ENCODE measurements around the gene NKX2-1. TPM values are rescaled to one million over a fixed set of nuclear protein-coding genes. Genes with fewer than 3 reads are reported as not detected.

The NKX2-1 gene
- total RNA-seq, 1 experiment from 2014 or later = not detected

DNA sequence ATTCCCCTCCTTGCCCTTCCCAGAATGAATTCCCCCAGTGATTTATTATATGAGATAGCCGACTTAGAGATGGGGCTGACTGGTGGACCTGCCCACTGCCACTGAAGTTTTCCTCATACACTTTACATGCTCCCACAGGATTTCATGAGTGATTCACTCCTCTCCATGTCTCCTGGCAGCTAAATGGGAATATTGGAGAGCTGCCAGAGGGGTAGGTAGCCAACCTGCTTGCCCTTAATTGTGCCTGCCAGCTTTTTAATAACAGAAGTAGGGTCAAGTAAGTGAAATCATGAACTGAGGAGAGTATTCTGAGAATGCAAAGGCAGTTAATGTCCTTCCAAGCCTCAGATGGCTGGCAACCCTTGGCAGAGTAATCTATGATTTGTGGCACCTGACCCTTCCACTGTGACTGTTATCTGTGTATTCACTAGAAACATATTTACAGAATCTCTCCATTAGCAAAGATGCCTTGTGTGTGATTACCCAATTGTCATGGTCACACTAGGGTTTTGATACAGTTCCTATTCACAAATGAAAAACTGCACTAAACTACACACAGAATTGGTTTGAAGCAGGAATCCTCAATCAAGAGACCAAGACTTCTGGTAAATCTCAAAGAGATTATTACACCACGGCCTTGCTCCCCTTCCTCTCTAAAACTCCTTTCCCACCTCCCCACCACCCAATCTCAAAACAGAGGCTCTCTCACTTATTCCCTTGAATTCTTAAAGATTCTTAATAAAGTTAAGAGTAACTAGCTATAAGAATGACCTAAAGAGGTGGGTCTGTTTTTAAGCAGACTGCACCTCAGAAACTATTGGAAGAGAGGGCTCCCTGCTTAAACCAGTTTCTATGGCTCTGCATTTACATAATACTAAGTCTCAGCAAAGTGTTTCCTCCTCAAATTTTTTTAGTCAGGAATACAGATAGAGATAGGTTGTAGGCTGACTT, 17.2 kb downstream of the NKX2-1 start:
- CTCF ChIA-PET = no interaction called here
- Histone ChIP-seq H3K4me3 (ENCODE audit: low read depth, low read length, poor library complexity, severe bottlenecking) (no peak overlapping the region), H3K27me3 (replicated peaks; ENCODE audit: insufficient read depth, low read depth, low read length, poor library complexity) (peaks cover 100% of the 10 kb centered on the region)

DNA sequence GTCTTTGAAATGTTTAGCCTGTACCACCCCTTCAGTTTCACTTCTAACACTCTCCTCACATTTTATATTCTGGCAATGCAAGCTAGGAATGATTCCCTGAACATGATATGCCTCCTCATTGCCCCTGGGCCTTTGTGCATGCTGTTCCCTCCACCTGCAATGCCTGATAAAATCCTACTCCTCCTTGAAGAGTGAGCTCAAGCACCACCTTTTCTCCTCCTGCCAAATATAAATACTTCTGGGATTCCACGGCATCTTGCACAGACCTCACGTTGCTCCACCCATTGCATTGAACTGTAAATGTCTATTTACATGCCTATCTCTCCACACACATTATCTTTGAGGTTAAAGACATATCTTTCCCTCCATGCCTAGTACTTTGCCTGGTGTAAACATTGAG, 21.1 kb downstream of the NKX2-1 start:
- POLR2A ChIA-PET (ENCODE audit: low non-redundant PET) = no interaction called here
- Histone ChIP-seq H3K27ac (ENCODE audit: low read depth, low read length, poor library complexity, severe bottlenecking) (no peak overlapping the region), H3K36me3 (ENCODE audit: insufficient read depth, low read length, poor library complexity, severe bottlenecking) (no peaks in the 10 kb centered on the region), H3K27me3 (replicated peaks; ENCODE audit: insufficient read depth, low read depth, low read length, poor library complexity) (peaks cover 100% of the 10 kb centered on the region), H3K9me3 (ENCODE audit: low read depth, low read length, poor library complexity, severe bottlenecking) (no peaks in the 10 kb centered on the region), H3K4me3 (ENCODE audit: low read depth, low read length, poor library complexity, severe bottlenecking) (no peak overlapping the region), H3K4me1 (ENCODE audit: insufficient read depth, low read length, poor library complexity, severe bottlenecking) (no peaks in the 10 kb centered on the region)
- no peak for DNase-seq (ENCODE audit: low spot score)
- intact Hi-C loops (cut with micrococcal nuclease; ENCODE audit: unreplicated experiment) = no loop called here
- TF ChIP-seq CTCF (conservative IDR thresholded peaks at IDR 0.05; ENCODE audit: low read depth, low read length) (no peak), EZH2 (IDR thresholded peaks at IDR 0.05; ENCODE audit: borderline replicate concordance, low read depth, low read length, poor library complexity, severe bottlenecking) (no peak)
- CTCF ChIA-PET = no interaction called here
- no TSS peak for BruUV-seq (replicated peaks)

More for the DNA sequence above, 17.2 kb downstream of the NKX2-1 start:
- no peak for DNase-seq (ENCODE audit: low spot score)
- BruUV-seq (replicated peaks) = no TSS peak
- intact Hi-C loops (cut with micrococcal nuclease; ENCODE audit: unreplicated experiment) = no loop called here
- TF ChIP-seq CTCF (conservative IDR thresholded peaks at IDR 0.05; ENCODE audit: low read depth, low read length) = no peak
- no peak for TF ChIP-seq EZH2 (IDR thresholded peaks at IDR 0.05; ENCODE audit: borderline replicate concordance, low read depth, low read length, poor library complexity, severe bottlenecking)
- Histone ChIP-seq H3K27ac (ENCODE audit: low read depth, low read length, poor library complexity, severe bottlenecking) (no peak overlapping the region), H3K4me1 (ENCODE audit: insufficient read depth, low read length, poor library complexity, severe bottlenecking) (no peaks in the 10 kb centered on the region), H3K36me3 (ENCODE audit: insufficient read depth, low read length, poor library complexity, severe bottlenecking) (no peaks in the 10 kb centered on the region), H3K9me3 (ENCODE audit: low read depth, low read length, poor library complexity, severe bottlenecking) (no peaks in the 10 kb centered on the region)
- POLR2A ChIA-PET (ENCODE audit: low non-redundant PET) = no interaction called here

- ChIA-PET POLR2A (ENCODE audit: low non-redundant PET) (no interaction called here), CTCF (no interaction called here)
- H3K27me3 ChIP-seq (replicated peaks; ENCODE audit: insufficient read depth, low read depth, low read length, poor library complexity) = peaks cover 100% of the 10 kb centered on the region
- no peak overlapping the region for H3K27ac ChIP-seq (ENCODE audit: low read depth, low read length, poor library complexity, severe bottlenecking)
- BruUV-seq (replicated peaks) = no TSS peak
- TF ChIP-seq EZH2 (IDR thresholded peaks at IDR 0.05; ENCODE audit: borderline replicate concordance, low read depth, low read length, poor library complexity, severe bottlenecking) (no peak), CTCF (conservative IDR thresholded peaks at IDR 0.05; ENCODE audit: low read depth, low read length) (no peak)
- DNase-seq (ENCODE audit: low spot score) = no peak
- no peaks in the 10 kb centered on the region for H3K4me1 ChIP-seq (ENCODE audit: insufficient read depth, low read length, poor library complexity, severe bottlenecking)
- H3K9me3 ChIP-seq (ENCODE audit: low read depth, low read length, poor library complexity, severe bottlenecking) = no peaks in the 10 kb centered on the region
- no peak overlapping the region for H3K4me3 ChIP-seq (ENCODE audit: low read depth, low read length, poor library complexity, severe bottlenecking)
- intact Hi-C loops (cut with micrococcal nuclease; ENCODE audit: unreplicated experiment) = no loop called here
- no peaks in the 10 kb centered on the region for H3K36me3 ChIP-seq (ENCODE audit: insufficient read depth, low read length, poor library complexity, severe bottlenecking)
Observed at GRCh38 chr14:36496346-36496745, 23.7 kb downstream of the NKX2-1 start.
